ENCODE results near the gene IGLON5.

GRCh38 chr19:51339687-51340656 lies 28.5 kb downstream of the IGLON5 start:
- no peak; the same call in 1 of the 2 replicates for TF ChIP-seq CTCF (conservative IDR thresholded peaks at IDR 0.05; ENCODE audit: low read length)
- TF ChIP-seq EZH2phosphoT487 (IDR thresholded peaks at IDR 0.05; ENCODE audit: borderline replicate concordance) = no peak

Measured in Loucy (cell line).